WI38 (cell line): ENCODE results near the gene HPRT1.

Source experiments
- H3K4me3 ChIP-seq: 2 replicates; pipeline ENCODE4 v1.5.1; 2011; ENCODE audit warnings: low read depth, mild to moderate bottlenecking, control low read depth, low read length
- TF ChIP-seq, protein P1 (sequence below): IDR thresholded peaks from 2 replicates; pipeline ENCODE4 v1.5.1; 2012; ENCODE audit warnings: low read depth, mild to moderate bottlenecking, control low read depth, low read length

HPRT1 gene

DNA sequence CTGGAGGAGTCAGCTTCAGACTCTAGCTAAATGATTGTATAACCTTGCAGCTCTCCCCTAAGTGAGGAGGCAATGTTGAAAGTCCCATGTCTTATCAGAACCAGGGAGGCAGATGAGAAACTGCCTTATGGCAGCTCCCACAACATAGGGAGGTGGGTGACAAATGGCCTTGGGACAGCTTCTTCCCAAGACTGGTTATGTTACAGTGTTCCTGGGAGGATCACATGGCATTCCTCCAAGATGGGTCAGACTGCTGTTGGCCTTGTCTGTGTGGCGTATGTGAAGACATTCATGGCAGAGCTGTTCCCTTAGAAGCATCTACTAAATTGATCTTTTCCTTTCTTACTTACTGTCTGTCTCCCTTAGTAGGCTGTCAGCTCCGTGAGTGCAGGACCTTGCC lies 42.0 kb downstream of the HPRT1 start:
- TF ChIP-seq, protein P1, sequence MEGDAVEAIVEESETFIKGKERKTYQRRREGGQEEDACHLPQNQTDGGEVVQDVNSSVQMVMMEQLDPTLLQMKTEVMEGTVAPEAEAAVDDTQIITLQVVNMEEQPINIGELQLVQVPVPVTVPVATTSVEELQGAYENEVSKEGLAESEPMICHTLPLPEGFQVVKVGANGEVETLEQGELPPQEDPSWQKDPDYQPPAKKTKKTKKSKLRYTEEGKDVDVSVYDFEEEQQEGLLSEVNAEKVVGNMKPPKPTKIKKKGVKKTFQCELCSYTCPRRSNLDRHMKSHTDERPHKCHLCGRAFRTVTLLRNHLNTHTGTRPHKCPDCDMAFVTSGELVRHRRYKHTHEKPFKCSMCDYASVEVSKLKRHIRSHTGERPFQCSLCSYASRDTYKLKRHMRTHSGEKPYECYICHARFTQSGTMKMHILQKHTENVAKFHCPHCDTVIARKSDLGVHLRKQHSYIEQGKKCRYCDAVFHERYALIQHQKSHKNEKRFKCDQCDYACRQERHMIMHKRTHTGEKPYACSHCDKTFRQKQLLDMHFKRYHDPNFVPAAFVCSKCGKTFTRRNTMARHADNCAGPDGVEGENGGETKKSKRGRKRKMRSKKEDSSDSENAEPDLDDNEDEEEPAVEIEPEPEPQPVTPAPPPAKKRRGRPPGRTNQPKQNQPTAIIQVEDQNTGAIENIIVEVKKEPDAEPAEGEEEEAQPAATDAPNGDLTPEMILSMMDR: no peak
- H3K4me3 ChIP-seq: no peak overlapping the region

DNA sequence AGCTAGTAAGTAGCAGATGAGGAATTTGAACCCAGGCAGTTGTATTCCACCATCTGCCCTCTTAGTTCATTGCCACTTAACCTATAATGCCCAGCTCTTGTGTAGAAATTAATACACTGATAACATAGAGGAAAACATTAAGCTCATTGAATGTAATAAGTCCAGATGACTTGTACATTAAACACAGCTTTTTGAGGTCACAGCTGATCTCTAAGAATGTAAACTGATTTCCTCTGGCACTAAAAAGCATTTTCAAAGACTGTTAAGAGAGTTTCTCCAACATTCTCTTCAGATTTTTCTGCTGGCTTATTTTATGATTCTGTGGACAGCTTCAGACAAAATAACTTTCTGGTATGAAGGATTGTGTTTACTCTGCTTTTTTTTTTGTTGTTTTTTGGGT lies 42.7 kb downstream of the HPRT1 start:
- no peak overlapping the region for H3K4me3 ChIP-seq
- TF ChIP-seq, protein P1: no peak

DNA sequence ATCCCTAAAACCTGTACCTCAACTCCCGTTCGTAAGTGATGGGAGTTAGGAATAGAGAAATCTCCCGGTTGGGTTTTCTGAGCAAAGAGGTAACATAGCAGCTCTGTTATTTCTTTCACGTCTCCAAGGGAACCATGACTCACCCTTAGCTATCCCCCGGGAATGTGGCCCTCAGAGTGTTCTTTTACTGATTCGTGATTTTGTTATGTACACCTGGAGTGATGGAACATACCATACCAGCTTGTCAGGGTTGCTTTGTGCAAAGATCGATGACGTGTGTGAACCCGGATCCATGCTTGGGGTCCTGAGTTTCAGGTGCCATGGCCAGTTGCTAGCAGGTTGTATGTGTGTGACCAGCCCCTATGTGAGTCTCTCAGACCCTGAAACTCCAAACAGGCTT lies 52.6 kb downstream of the HPRT1 start:
- TF ChIP-seq, protein P1: no peak
- H3K4me3 ChIP-seq: no peak overlapping the region

DNA sequence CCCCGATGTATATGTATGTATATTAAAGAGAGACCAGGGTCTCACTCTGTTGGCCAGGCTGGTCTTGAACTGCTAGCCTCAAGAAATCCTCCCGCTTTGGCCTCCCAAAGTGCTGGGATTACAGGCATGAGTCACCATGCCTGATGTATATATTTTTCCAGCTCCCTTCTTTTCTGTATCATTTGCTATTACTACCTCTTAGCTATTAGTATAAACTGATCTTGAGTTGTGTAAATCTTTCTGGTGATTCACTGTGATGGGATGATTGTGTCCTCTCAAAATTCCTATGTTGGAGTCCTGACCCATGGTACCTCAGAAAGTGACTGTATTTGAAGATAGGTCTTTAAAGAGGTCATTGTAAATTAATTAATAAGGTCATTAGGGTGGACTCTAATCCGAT lies 53.1 kb downstream of the HPRT1 start:
- H3K4me3 ChIP-seq: no peak overlapping the region
- TF ChIP-seq, protein P1: no peak

DNA sequence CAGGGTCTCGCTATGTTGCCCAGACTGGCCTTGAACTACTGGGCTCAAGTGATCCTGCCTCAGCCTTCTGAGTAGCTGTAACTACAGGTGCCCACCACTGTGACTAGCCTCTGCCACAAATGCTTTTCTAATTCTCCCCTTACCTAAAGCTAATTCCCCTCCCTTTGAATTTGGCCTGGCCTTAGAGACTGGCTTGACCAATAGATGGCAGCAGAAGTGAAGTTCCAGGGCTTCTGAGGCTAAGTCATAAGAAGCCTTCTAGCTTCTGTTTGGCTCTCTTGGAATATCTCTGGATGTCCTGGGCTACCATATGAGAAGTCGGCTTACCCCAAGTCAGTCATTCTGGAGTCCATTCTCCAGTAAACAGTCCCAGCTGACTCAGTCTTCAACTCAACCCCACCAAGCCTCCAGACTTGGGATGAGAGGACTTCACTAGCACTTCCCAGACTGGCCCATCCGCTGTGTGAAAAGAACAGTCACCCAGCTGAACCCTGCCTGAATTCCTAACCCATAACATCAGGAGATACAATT lies 61.0 kb downstream of the HPRT1 start:
- TF ChIP-seq, protein P1: peak; percentile 54
- no peak overlapping the region for H3K4me3 ChIP-seq

DNA sequence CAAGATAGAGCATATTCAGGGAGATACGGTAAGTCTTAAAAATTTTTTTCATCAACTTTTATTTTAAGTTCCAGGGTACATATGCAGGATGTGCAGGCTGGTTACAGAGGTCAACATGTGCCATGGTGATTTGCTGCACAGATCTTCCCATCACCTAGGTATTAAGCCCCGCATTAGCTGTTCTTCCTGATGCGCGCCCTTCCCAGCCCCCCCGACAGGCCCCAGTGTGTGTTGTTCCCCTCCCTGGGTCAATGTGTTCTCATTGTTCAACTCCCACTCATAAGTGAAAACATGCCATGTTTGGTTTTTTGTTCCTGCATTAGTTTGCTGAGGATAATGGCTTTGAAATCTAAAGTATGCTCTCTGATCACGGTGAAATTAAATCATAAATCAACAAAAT lies 64.2 kb downstream of the HPRT1 start:
- TF ChIP-seq, protein P1: no peak
- no peak overlapping the region for H3K4me3 ChIP-seq

DNA sequence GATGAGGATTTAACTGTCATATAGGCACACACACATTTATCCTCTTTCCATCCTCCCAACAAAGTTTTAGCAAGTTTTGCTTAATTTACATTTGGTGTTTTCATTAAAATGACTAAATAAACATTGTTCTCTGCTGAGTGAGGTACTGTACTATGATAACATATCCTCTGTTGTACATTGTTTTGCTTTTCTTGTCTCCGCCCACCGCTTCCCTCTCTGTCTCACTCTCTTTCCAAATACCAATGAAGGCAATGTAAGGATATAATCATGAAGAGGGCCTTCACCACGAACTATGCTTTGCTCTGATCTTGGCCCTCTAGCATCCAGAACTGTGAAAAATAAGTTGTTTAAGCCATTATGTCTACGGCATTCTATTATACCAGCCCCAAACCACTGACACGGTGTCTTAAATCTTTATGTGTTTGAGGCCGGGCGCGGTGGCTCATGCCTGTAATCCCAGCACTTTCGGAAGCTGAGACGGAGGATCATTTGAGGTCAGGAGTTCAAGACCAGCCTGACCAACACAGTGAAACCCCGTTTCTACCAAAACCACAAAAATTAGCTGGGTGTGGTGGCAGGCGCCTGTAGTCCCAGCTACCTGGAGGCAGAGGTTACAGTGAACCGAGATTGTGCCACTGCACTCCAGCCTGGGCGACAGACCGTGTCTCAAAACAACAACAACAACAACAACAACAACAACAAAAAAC lies 65.3 kb downstream of the HPRT1 start:
- TF ChIP-seq, protein P1: no peak
- H3K4me3 ChIP-seq: no peak overlapping the region
